Measurements from ENCODE around the gene HOXC11. TPM values are rescaled to one million over a fixed set of nuclear protein-coding genes. Genes with fewer than 3 reads are reported as not detected.

Gene HOXC11
- total and polyA plus RNA-seq, 8 donors, result not detected

DNA sequence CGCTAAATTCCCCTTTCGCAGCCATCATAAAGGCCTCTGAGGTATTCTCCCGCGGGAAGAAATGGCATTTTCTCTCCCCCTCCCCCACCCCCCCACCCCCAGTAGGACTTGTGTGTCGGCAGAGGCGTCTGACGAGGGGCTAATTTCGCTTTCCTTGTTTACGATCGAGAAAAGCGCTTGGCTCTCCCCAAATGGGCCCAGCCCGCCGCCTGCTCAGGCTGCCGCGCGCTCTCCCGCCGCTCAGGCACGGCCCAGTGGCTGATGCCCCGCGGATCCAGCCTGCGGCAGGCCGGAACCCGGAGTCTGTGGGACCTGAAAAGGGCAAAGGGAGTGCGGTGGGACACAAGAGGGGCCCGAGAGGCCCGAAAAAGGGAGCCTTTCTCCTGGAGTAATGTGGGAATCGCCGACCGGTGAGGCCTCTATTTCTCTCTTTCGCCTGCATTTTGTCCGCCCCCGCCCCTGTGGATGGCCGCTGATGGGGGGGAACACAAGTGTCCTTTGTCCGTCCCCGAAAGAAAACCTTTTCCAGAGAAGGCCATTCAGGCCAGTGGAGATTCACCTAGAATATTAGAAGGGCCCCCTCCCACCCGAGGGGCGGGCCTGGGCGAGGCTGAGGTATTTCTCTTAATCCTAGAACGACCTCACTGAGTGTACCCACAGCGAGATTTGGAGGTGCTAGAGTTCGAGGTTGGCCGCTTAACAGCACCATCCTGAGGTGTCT, 46.3 kb downstream of the HOXC11 start:
- Histone ChIP-seq H3K4me3 (no peak overlapping the region), H3K27ac (no peak overlapping the region), H3K27me3 (peaks cover 0 to 41% (median 10%) of the 10 kb centered on the region in 4 donors), H3K4me1 (peaks cover 0 to 4% (median 0%) of the 10 kb centered on the region in 3 donors), H3K36me3 (no peaks in the 10 kb centered on the region), H3K9me3 (no peaks in the 10 kb centered on the region)
- DNase-seq (peak in 1 of 6 donors; percentile 66), FAIRE-seq (no peak), ATAC-seq (no peak)
- intact Hi-C loops (cut with DNase I), result no loop called here
- TF ChIP-seq CTCF (IDR thresholded peaks at IDR 0.05), result no peak
- WGBS, 2 donors, result 38 to 48% methylated on average over 43 of the region's 43 CpGs

DNA sequence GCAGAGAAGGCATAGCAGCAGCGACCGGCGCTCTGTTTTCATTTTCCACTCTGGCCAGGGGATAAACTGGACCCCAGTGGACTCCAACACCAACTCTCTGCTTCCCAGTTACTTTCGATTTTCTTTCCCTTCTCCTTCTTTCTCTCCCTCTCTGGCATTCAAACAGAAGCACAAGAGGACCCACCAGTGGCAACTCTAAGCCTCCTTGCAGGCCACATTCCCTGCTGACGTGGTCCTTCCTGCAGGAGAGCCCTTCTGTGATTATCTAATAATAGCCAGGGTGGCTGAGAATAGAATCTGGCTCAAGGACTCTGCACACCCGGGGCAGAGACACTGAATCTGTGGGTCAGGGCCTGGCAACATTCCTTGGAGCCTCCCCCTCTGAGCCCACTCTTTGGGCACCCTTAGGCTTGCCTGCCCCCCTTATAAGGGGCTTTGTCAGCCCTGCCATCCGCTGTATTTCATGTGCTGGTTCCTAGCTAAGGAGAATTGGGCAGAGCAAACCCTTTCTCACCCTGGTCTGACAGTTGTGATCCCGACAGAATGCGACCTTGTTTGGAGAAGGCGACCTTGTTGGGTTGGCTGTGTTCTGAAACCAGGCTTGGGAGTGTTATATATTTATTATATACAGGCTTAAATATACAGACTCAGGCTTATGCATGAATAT, 47.1 kb downstream of the HOXC11 start:
- FAIRE-seq (no peak), DNase-seq (no peak), ATAC-seq (no peak)
- Histone ChIP-seq H3K9me3 (no peaks in the 10 kb centered on the region), H3K36me3 (no peaks in the 10 kb centered on the region), H3K4me3 (no peak overlapping the region), H3K27me3 (peaks cover 0 to 33% (median 9%) of the 10 kb centered on the region in 4 donors), H3K27ac (no peak overlapping the region), H3K4me1 (peaks cover 0 to 4% (median 0%) of the 10 kb centered on the region in 3 donors)
- WGBS, 2 donors, result 37 to 41% methylated on average over 10 of the region's 10 CpGs
- intact Hi-C loops (cut with DNase I), result no loop called here
- no peak for TF ChIP-seq CTCF (IDR thresholded peaks at IDR 0.05)

DNA sequence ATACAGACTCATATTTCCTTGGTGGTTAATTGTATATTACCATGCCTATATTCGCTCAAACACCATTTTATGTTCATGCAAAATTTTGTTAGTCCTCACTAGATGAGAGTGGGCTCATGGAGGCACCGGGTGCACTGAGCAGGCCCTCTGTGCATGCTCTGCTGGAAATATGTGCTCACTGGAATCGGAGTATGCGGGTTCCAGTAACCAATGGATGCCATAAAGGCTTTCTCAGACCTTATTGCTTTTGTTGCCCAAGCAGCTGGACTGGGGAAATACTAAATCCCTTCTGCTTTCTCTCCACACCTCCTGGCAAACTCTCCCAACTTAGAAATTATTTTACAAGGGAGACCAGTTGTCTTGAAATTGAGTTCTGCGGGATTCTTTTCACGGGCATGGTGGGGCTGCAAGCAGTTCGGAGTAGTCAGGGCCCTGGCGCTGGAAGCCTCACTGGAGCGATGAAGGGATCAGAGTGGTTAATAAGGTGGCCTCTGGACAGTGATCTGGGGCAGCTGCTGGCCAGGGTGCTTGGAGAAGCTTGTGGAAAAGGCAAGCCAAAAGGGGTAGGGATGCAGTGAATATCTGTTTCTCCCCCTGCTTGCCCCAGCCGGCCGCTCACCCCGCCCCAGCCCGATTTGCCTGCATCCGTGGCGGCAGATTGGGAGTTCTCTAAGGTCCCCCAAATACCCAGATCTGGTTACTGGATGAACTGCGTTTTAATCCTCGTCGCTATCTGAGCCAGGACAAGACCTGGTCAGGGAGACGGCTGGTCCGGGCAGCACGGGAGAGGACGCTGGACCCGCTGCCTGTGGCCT, 47.9 kb downstream of the HOXC11 start:
- intact Hi-C loops (cut with DNase I), result no loop called here
- H3K27me3 ChIP-seq, result peaks cover 0 to 33% (median 6%) of the 10 kb centered on the region in 4 donors
- no peaks in the 10 kb centered on the region for H3K36me3 ChIP-seq
- ATAC-seq (no peak), FAIRE-seq (no peak), DNase-seq (no peak)
- no peak overlapping the region for H3K4me3 ChIP-seq
- H3K4me1 ChIP-seq, result peaks cover 0 to 4% (median 0%) of the 10 kb centered on the region in 3 donors
- no peaks in the 10 kb centered on the region for H3K9me3 ChIP-seq
- H3K27ac ChIP-seq, result no peak overlapping the region
- no peak for TF ChIP-seq CTCF (IDR thresholded peaks at IDR 0.05)
- 60 to 66% methylated on average over 23 of the region's 23 CpGs for WGBS, 2 donors

DNA sequence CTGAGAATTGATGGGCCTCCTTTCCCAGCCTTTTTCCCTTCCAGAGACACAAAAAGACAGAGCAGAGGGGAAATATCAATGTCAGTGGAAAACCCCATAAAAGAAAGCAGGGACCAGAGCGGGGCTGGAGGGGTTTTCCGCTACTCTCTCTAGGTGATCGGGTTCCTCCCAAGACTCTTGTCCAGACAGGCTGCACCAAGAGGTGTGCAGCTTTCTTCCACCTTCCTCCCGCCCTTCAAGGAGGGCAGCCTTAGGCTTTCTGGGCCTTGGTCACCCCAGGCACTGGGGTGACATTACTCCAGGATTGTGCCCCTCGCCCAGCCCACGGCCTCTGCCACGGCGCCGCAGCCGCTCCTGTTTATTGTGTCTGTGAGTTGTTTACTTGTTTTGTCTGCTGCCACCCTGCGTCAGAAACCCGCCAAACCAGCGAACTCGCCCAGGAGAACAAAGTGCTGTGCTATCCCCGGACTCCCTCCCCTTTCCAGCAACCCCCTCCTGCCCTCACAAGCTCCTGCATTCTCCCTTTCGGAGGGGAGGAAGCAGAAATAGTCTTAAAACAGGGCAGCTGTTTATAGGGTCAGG, 48.6 kb downstream of the HOXC11 start:
- no peak for DNase-seq
- Histone ChIP-seq H3K4me1 (peaks cover 0 to 4% (median 0%) of the 10 kb centered on the region in 3 donors), H3K4me3 (no peak overlapping the region), H3K36me3 (no peaks in the 10 kb centered on the region), H3K27me3 (peaks cover 0 to 33% (median 5%) of the 10 kb centered on the region in 4 donors), H3K27ac (no peak overlapping the region), H3K9me3 (no peaks in the 10 kb centered on the region)
- intact Hi-C loops (cut with DNase I), result no loop called here
- TF ChIP-seq CTCF (IDR thresholded peaks at IDR 0.05), result no peak
- no peak for ATAC-seq
- WGBS, 2 donors, result 41 to 42% methylated on average over 16 of the region's 16 CpGs
- no peak for FAIRE-seq

Measured in pancreas (tissue), 10 donors.